HEK293T (cell line): ENCODE measurements around the gene MCFD2.
"Not testable (repeated sequence)": the region's sequence is repeated elsewhere in the genome, so short reads cannot be mapped to it uniquely, and the experiment has no call there.

Experiments used
- CTCF ChIA-PET: fragments of 350-600 bp; formaldehyde crosslinking; extraction: SDS; loops from one replicate; lab custom pipeline; 2021; ENCODE audit warnings: antibody characterized with exemption, inconsistent platforms; lab: Yijun Ruan, JAX
- POLR2A ChIA-PET: fragments of 350-600 bp; formaldehyde crosslinking; extraction: SDS; loops from one replicate; lab custom pipeline; 2020; ENCODE audit warnings: antibody characterized with exemption, inconsistent platforms; lab: Yijun Ruan, JAX
- DNase-seq: peaks from one replicate; pipeline ENCODE4 v3.0.0; 2012; ENCODE audit warnings: mixed read lengths; ENCODE audit errors: extremely low spot score
- ARNT ChIP-seq: fragments of 450-650 bp; IDR thresholded peaks from 2 replicates; pipeline ENCODE4 v1.6.1; 2017; ENCODE audit warnings: mild to moderate bottlenecking
- BHLHE40 ChIP-seq: fragments of 450-650 bp; IDR thresholded peaks from 2 replicates; pipeline ENCODE4 v1.6.1; 2016; ENCODE audit warnings: mild to moderate bottlenecking, moderate library complexity, borderline replicate concordance
- CTBP1 ChIP-seq: fragments of 450-650 bp; IDR thresholded peaks from 2 replicates; pipeline ENCODE4 v1.6.1; 2016; ENCODE audit warnings: borderline replicate concordance
- ELF4 ChIP-seq: fragments of 450-650 bp; IDR thresholded peaks from 2 replicates; pipeline ENCODE4 v1.6.1; 2017; ENCODE audit warnings: antibody characterized with exemption
- FOXA1 ChIP-seq: fragments of 450-650 bp; IDR thresholded peaks from 2 replicates; pipeline ENCODE4 v1.6.1; 2016; ENCODE audit warnings: mild to moderate bottlenecking
- FOXK2 ChIP-seq: fragments of 450-650 bp; IDR thresholded peaks from 2 replicates; pipeline ENCODE4 v1.6.1; 2016; ENCODE audit warnings: mild to moderate bottlenecking
- FOXM1 ChIP-seq: fragments of 450-650 bp; IDR thresholded peaks from 2 replicates; pipeline ENCODE4 v1.6.1; 2017; ENCODE audit warnings: mild to moderate bottlenecking, borderline replicate concordance
- HDGF ChIP-seq: fragments of 450-650 bp; IDR thresholded peaks from 2 replicates; pipeline ENCODE4 v1.6.1; 2017; ENCODE audit warnings: antibody characterized with exemption, borderline replicate concordance
- L3MBTL2 ChIP-seq: fragments of 450-650 bp; conservative IDR thresholded peaks from 2 replicates; pipeline ENCODE4 v1.6.1; 2016; ENCODE audit warnings: mild to moderate bottlenecking
- LEF1 ChIP-seq: fragments of 450-650 bp; IDR thresholded peaks from 2 replicates; pipeline ENCODE4 v1.6.1; 2017; ENCODE audit warnings: mild to moderate bottlenecking, borderline replicate concordance
- NFRKB ChIP-seq: fragments of 450-650 bp; IDR thresholded peaks from 2 replicates; pipeline ENCODE4 v1.6.1; 2016; ENCODE audit warnings: mild to moderate bottlenecking, moderate library complexity
- SP1 ChIP-seq: fragments of 450-650 bp; IDR thresholded peaks from 2 replicates; pipeline ENCODE4 v1.6.1; 2017
- SUZ12 ChIP-seq: fragments of 450-650 bp; IDR thresholded peaks from 2 replicates; pipeline ENCODE4 v1.6.1; 2016; ENCODE audit warnings: mild to moderate bottlenecking
- TARDBP ChIP-seq: fragments of 450-650 bp; IDR thresholded peaks from 2 replicates; pipeline ENCODE4 v1.6.1; 2016
- ZNF384 ChIP-seq: fragments of 450-650 bp; IDR thresholded peaks from 2 replicates; pipeline ENCODE4 v1.6.1; 2016
- TF ChIP-seq, protein P1 (sequence below): fragments of 450-650 bp; IDR thresholded peaks from 2 replicates; pipeline ENCODE4 v1.6.1; 2016

Gene MCFD2

DNA sequence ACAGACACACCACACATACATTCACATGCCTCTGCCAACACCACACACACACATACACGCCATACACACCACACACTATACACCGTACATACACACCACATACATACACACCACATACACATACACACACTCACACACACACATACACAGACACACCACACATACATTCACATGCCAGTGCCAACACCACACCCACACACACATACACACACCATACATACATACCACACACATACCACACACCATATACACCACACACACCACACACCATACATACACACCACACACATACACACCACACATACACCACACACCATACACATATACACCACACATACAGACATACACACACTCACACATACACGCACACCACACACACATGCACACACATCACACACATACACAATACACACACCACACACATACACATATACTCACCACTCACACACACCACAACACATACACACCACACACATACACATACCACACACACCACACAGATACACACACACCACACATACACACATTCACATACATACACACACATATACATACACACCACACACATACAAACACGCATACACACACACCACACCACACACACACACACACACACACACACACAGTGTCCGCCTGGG, 37.2 kb downstream of the MCFD2 start:
- CTCF ChIA-PET, result no interaction called here
- no peak for DNase-seq
- TF ChIP-seq FOXA1 (no peak), ZNF384 (no peak), FOXM1 (no peak)
- POLR2A ChIA-PET, result no interaction called here

DNA sequence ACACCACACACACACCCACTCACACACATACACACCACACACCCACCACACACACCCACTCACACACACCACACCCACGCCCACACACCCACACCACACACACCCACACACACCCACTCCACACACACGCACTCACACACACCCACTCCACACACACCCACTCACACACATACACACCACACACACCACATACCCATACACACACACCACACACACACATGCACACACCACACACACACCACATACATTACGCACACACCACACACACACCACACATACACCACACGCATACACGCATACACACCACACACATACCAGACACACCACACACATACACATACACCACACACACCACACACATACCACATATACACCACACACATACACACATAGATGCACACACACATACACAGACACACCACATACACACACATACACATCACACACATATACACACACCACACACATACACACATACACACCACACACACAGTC, 37.9 kb downstream of the MCFD2 start:
- no peak for DNase-seq
- ChIA-PET CTCF (interaction anchor here (1.0 kb wide), 1 partner anchor 182 kb away, joined by 6 read pairs; no protein-coding TSS in a partner anchor), POLR2A (no interaction called here)
- no peak for TF ChIP-seq FOXK2
- no peak for TF ChIP-seq HDGF
- TF ChIP-seq NFRKB, result no peak
- TF ChIP-seq FOXM1, result no peak
- TF ChIP-seq L3MBTL2, result no peak
- TF ChIP-seq ELF4, result no peak
- no peak for TF ChIP-seq ZNF384
- no peak for TF ChIP-seq CTBP1
- no peak for TF ChIP-seq FOXA1

- ChIA-PET CTCF (interaction anchor here (0.6 to 1.0 kb wide), 3 partner anchors 182 to 252 kb away, joined by 3 to 6 read pairs (median 3); no protein-coding TSS in a partner anchor), POLR2A (no interaction called here)
- TF ChIP-seq ELF4, result no peak
- no peak for TF ChIP-seq TARDBP
- no peak for TF ChIP-seq FOXK2
- no peak for TF ChIP-seq ZNF384
- TF ChIP-seq SP1, result no peak
- TF ChIP-seq CTBP1, result no peak
- TF ChIP-seq HDGF, result no peak
- TF ChIP-seq NFRKB, result no peak
- TF ChIP-seq, protein P1, sequence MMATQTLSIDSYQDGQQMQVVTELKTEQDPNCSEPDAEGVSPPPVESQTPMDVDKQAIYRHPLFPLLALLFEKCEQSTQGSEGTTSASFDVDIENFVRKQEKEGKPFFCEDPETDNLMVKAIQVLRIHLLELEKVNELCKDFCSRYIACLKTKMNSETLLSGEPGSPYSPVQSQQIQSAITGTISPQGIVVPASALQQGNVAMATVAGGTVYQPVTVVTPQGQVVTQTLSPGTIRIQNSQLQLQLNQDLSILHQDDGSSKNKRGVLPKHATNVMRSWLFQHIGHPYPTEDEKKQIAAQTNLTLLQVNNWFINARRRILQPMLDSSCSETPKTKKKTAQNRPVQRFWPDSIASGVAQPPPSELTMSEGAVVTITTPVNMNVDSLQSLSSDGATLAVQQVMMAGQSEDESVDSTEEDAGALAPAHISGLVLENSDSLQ, result no peak
- no peak for TF ChIP-seq SUZ12
- TF ChIP-seq BHLHE40, result no peak
- TF ChIP-seq L3MBTL2, result no peak; the same call in 1 of the 2 replicates
- TF ChIP-seq LEF1, result no peak
- no peak for TF ChIP-seq FOXM1
- no peak for TF ChIP-seq FOXA1
- TF ChIP-seq ARNT, result no peak
- peak; percentile 36 for DNase-seq
Measured at GRCh38 chr2:46876741-46877384, 38.7 kb downstream of the MCFD2 start.

- DNase-seq, POLR2A ChIA-PET: not testable (repeated sequence)
- CTCF ChIA-PET, result interaction anchor here (0.6 to 1.0 kb wide), 2 partner anchors 181 to 241 kb away, joined by 3 to 6 read pairs; no protein-coding TSS in a partner anchor
Measured at GRCh38 chr2:46875962-46876689, 39.5 kb downstream of the MCFD2 start.

- TF ChIP-seq ARNT (no peak), FOXA1 (no peak), LEF1 (no peak), NFRKB (no peak)
- ChIA-PET POLR2A (no interaction called here), CTCF (interaction anchor here (0.6 kb wide), 1 partner anchor 13 kb away, joined by 3 read pairs; no protein-coding TSS in a partner anchor)
- DNase-seq, result no peak
Measured at GRCh38 chr2:46875226-46875899, 40.2 kb downstream of the MCFD2 start.

- POLR2A ChIA-PET, result no interaction called here
- CTCF ChIA-PET, result interaction anchor here (0.6 to 0.7 kb wide), 5 partner anchors 12 to 1220 kb away, joined by 3 to 10 read pairs (median 3); no protein-coding TSS in a partner anchor
- no peak for DNase-seq
- TF ChIP-seq NFRKB (no peak), ARNT (no peak), SUZ12 (no peak), CTBP1 (no peak), ELF4 (no peak)
Measured at GRCh38 chr2:46874236-46874929, 41.2 kb downstream of the MCFD2 start.

GRCh38 chr2:46873604-46874068, 42.0 kb downstream of the MCFD2 start:
- POLR2A ChIA-PET, result no interaction called here
- CTCF ChIA-PET, result interaction anchor here (0.6 to 2.1 kb wide), 2 partner anchors 93 to 107 kb away, joined by 5 to 10 read pairs; no protein-coding TSS in a partner anchor
- peak; percentile 53 for DNase-seq
- no peak for TF ChIP-seq ELF4
- no peak for TF ChIP-seq LEF1
- TF ChIP-seq TARDBP, result no peak
- no peak for TF ChIP-seq FOXM1
- TF ChIP-seq FOXK2, result no peak
- no peak for TF ChIP-seq SUZ12
- no peak for TF ChIP-seq NFRKB
- TF ChIP-seq CTBP1, result no peak
- TF ChIP-seq ARNT, result no peak
- TF ChIP-seq FOXA1, result no peak
- TF ChIP-seq HDGF, result no peak
- no peak; the same call in 1 of the 2 replicates for TF ChIP-seq L3MBTL2
- TF ChIP-seq, protein P1, result no peak
- TF ChIP-seq BHLHE40, result no peak
- TF ChIP-seq ZNF384, result no peak
- no peak for TF ChIP-seq SP1
